Prostate gland (tissue), 2 donors: Measurements from ENCODE around the gene IP6K1. TPM values are rescaled to one million over a fixed set of nuclear protein-coding genes. Genes with fewer than 3 reads are reported as not detected.
"Not testable (repeated sequence)": the region's sequence is repeated elsewhere in the genome, so short reads cannot be mapped to it uniquely, and the experiment has no call there.

Source experiments
- DNase-seq: peaks from one replicate; pipeline ENCODE4 v3.0.0-alpha.2; 2019; ENCODE audit warnings: low spot score
- H3K27ac ChIP-seq, 2 donors: fragments of 200-600 bp; sonication (generic); 2 replicates each; pipeline ENCODE4 v1.5.1; 2017 to 2019
- H3K27me3 ChIP-seq: fragments of 200-600 bp; sonication (generic); replicated peaks from 2 replicates; pipeline ENCODE4 v1.5.1; 2019; ENCODE audit not compliant: insufficient read depth
- H3K36me3 ChIP-seq, 2 donors: fragments of 200-600 bp; sonication (generic); 1 replicate in 1 of 2; 2 replicates in 1 of 2; pipeline versions ENCODE4 v1.5.1 to v1.8.1; 2017 to 2019
- H3K4me1 ChIP-seq: fragments of 200-600 bp; sonication (generic); replicated peaks from 2 replicates; pipeline ENCODE4 v1.5.1; 2019
- H3K4me3 ChIP-seq, 2 donors: fragments of 200-600 bp; sonication (generic); 2 replicates each; pipeline ENCODE4 v1.5.1; 2017 to 2019
- H3K9me3 ChIP-seq: fragments of 200-600 bp; sonication (generic); 2 replicates; pipeline ENCODE4 v1.5.1; 2017
- POLR2A ChIP-seq: fragments of 450-650 bp; IDR thresholded peaks from one replicate; pipeline ENCODE4 v1.6.1; 2016; ENCODE audit warnings: antibody characterized with exemption, mild to moderate bottlenecking
- POLR2AphosphoS5 ChIP-seq: sonication (generic); formaldehyde crosslinking; IDR thresholded peaks from one replicate; pipeline ENCODE4 v1.6.1; 2017; ENCODE audit warnings: antibody characterized with exemption
- WGBS: methylation state at CpG from one replicate; pipeline ENCODE4 v1.1.5; 2018; 5-methylcytosine and 5-hydroxymethylcytosine counted together
- intact Hi-C: fragments of 100-400 bp; cut with DNase I; formaldehyde crosslinking; loops from one replicate; pipeline ENCODE4 v1.14.2; 2022
- total RNA-seq, 2 donors: library from RNA; depleted of rRNA; stranded (reverse); fragments of >200 nt; gene quantifications; one replicate each; pipeline ENCODE4 v1.1.0, GENCODE V29; 2016
- TF ChIP-seq, protein P1 (sequence below), 4 experiments: fragments of 200-600 bp in 2 of 4; fragments of 450-650 bp in 2 of 4; sonication (generic) in 2 of 4; IDR thresholded peaks; 1 replicate in 3 of 4; 2 replicates in 1 of 4; pipeline ENCODE4 v1.5.1; 2016 to 2019; ENCODE audit warnings: antibody characterized with exemption in 4 of 4, mild to moderate bottlenecking in 2 of 4, moderate library complexity in 2 of 4

The IP6K1 gene
- total RNA-seq, 2 donors from 2014 or later, result 46.5 to 119 TPM

DNA sequence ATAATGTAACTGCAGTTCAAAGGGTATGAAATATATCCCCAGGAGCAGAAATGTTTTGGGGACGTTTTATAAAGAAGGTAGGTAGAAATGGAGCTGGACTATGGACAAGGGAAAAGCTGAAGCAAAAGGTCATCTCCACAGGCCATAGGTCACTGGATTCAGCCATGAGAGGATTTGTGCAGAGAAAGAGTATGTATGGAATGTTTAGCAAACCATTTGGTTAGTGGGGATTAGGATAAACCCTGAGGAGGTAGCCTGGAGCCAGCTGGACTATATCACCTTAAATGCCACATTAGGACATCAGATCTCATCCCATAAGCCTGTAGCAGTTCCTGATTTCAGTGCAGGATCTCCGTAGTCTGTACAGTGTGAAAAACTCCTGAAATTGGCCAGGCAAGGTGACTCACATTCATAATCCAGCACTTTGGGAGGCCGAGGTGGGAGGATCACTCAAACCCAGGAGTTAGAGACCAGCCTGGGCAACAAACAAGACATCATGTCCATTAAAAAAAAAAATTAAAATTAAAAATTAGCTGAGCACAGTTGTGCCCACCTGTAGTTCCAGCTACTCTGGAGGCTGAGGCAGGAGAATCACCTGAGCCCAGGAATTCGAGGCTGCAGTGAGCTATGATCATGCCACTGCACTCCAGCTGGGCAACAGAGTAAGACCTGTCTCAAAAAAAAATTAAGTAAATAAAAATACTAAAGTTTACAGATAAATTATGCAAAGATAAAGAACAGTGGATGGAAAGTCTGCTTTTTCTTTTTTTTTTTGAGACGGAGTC, 4.7 kb downstream of the IP6K1 start:
- Histone ChIP-seq H3K27ac (no peak overlapping the region), H3K27me3 (no peaks in the 10 kb centered on the region), H3K9me3 (no peaks in the 10 kb centered on the region), H3K4me3 (no peak overlapping the region), H3K4me1 (peaks cover 11% of the 10 kb centered on the region), H3K36me3 (no peaks in the 10 kb centered on the region)
- TF ChIP-seq POLR2A (no peak), POLR2AphosphoS5 (no peak)
- TF ChIP-seq, protein P1, sequence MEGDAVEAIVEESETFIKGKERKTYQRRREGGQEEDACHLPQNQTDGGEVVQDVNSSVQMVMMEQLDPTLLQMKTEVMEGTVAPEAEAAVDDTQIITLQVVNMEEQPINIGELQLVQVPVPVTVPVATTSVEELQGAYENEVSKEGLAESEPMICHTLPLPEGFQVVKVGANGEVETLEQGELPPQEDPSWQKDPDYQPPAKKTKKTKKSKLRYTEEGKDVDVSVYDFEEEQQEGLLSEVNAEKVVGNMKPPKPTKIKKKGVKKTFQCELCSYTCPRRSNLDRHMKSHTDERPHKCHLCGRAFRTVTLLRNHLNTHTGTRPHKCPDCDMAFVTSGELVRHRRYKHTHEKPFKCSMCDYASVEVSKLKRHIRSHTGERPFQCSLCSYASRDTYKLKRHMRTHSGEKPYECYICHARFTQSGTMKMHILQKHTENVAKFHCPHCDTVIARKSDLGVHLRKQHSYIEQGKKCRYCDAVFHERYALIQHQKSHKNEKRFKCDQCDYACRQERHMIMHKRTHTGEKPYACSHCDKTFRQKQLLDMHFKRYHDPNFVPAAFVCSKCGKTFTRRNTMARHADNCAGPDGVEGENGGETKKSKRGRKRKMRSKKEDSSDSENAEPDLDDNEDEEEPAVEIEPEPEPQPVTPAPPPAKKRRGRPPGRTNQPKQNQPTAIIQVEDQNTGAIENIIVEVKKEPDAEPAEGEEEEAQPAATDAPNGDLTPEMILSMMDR (IDR thresholded peaks at IDR 0.05), result no peak
- no peak for DNase-seq
- WGBS, result 79% methylated on average over 5 of the region's 5 CpGs
- intact Hi-C loops, result no loop called here

DNA sequence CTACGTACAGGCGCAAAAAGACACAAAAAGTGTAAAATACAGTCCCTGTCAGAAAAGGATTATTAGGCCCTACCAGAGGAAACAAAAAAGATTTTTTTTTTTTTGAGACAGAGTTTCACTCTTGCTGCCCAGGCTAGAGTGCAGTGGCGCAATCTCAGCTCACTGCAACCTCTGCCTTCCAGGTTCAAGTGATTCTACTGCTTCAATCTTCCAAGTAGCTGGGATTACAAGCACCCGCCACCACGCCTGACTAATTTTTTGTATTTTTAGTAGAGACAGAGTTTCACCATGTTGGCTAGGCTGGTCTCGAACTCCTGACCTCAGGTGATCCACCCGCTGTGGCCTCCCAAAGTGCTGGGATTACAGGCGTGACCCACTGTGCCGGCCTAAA, 5.4 kb downstream of the IP6K1 start:
- intact Hi-C loops, H3K27ac ChIP-seq, DNase-seq, H3K27me3 ChIP-seq, H3K36me3 ChIP-seq, H3K4me3 ChIP-seq, H3K9me3 ChIP-seq: not testable (repeated sequence)
- WGBS, result 88% methylated on average over 9 of the region's 9 CpGs
- peaks cover 11% of the 10 kb centered on the region for H3K4me1 ChIP-seq

DNA sequence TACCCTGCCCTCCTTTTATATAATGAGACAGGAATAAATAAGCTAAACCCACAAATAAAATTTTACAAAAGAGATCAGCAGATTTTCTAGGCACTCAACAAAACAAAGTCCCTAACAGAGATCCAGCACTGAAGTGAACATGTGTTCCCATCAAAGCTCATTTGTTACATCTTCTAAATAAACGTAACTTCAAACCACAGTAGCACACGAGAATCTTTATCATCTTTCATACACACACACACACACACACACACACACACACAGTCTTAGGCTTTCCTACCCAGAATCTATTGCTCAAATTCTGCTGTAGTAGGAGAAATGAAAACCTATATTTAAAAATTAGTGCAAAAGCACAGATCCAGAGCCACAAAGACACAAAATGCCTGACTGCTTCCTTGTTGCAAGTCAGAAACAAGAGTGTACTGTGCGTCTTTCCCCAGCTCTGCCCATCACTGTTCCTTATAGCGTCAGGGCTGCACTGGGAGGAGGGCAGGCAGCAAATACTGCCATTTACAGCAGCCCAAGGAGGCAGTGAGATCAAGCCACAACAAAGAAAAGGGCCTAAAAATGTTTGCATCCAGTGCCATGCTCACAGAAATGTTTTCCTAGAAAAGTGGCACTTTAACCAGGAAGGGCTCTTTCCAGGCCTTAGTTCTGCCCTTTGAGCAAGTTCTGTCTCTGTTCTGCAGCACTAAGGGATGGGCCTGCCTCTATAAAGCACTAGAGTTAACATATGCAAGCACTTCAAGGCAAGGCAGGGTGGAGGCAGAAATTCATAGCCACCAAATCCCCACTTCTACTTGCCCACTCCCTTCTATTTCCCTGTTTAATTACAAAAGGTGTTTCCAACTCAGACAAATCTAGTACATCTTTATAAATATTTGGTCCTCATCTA, 6.0 kb downstream of the IP6K1 start:
- Histone ChIP-seq H3K27me3 (no peaks in the 10 kb centered on the region), H3K9me3 (no peaks in the 10 kb centered on the region), H3K4me3 (no peak overlapping the region), H3K36me3 (no peaks in the 10 kb centered on the region), H3K4me1 (peaks cover 11% of the 10 kb centered on the region), H3K27ac (no peak overlapping the region)
- no peak for TF ChIP-seq POLR2AphosphoS5
- TF ChIP-seq, protein P1 (IDR thresholded peaks at IDR 0.05), result no peak
- no peak for TF ChIP-seq POLR2A
- no peak for DNase-seq
- WGBS, result 54% methylated on average over 4 of the region's 4 CpGs
- intact Hi-C loops, result no loop called here

DNA sequence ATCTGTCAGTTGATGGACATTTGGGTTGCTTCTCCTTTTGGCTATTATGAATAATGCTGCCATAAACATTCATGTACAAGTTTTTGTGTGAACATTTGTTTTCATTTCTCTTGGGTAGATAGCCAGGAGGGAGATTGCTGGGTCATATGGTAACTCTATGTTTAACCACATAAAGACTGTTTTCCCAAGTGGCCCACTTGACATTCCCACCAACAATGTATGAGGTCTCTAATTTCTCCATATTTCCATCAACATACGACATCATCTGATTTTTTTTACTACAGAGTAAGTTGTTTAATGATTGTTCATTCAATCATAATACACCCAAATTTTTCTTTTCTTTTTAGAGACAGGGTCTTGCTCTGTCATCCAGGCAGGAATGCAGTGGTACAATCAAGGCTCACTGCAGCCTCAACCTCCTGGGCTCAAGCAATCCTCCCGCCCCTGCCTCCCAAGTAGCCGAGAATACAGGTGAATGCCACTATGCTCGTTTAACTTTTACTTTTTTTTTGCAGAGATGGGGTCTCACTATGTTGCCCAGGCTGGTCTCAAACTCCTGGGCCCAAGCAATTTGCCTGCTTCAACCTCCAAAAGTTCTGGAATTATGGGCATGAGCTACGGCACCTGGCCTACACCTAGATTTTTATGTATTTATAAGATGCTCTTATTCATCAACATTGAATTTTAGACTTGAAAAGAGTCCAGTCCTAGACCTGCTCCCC, 6.8 kb downstream of the IP6K1 start:
- H3K27ac ChIP-seq, result no peak overlapping the region
- H3K4me1 ChIP-seq, result peaks cover 7% of the 10 kb centered on the region
- no peaks in the 10 kb centered on the region for H3K36me3 ChIP-seq
- H3K4me3 ChIP-seq, result no peak overlapping the region
- WGBS, result 88% methylated on average over 5 of the region's 5 CpGs
- DNase-seq, result no peak
- TF ChIP-seq, protein P1 (IDR thresholded peaks at IDR 0.05), result no peak
- TF ChIP-seq POLR2A, result no peak
- TF ChIP-seq POLR2AphosphoS5, result no peak
- intact Hi-C loops, result no loop called here
- no peaks in the 10 kb centered on the region for H3K27me3 ChIP-seq
- no peaks in the 10 kb centered on the region for H3K9me3 ChIP-seq

DNA sequence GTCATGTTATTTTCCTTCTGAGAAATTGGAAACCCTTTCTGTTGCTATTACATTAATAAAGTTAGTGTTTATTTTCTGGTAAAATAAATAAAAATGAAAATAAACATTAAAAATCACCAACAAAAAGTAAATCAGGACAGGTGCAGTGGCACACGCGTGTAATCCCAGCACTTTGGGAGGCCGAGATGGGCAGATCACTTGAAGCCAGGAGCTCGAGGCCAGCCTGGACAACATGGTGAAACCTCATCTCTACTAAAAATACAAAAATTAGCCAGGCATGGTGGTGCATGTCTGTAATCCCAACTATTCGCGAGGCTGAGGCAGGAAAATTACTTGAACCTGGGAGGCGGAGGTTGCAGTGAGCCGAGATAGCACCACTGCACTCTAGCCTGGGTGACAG, 10.2 kb downstream of the IP6K1 start:
- H3K27me3 ChIP-seq, H3K36me3 ChIP-seq, H3K4me3 ChIP-seq, H3K9me3 ChIP-seq, H3K4me1 ChIP-seq, H3K27ac ChIP-seq, intact Hi-C loops, DNase-seq: not testable (repeated sequence)
- WGBS, result 86% methylated on average over 8 of the region's 8 CpGs
